Activated CD4-positive, alpha-beta T cell treated with anti-CD3 and anti-CD28 coated beads for 36 hours (primary cell): ENCODE results near the gene CFD. TPM values are rescaled to one million over a fixed set of nuclear protein-coding genes. Genes with fewer than 3 reads are reported as not detected.
A peak's percentile ranks its signal among the peaks of the same experiment; 100 is the strongest.

Experiments used
- ATAC-seq: fragments of 200-7000 bp; cut with Tn5 transposase; one replicate; pipeline ENCODE4 v1.10.0; 2021; ENCODE audit warnings: mild to moderate bottlenecking, moderate library complexity
- CTCF ChIA-PET: fragments of 350-600 bp; sonication (Branson Sonifier 250); formaldehyde crosslinking; loops from one replicate; lab custom pipeline; 2021; ENCODE audit warnings: antibody characterized with exemption; lab: Charles Lee
- POLR2A ChIA-PET: fragments of 350-600 bp; sonication (Branson Sonifier 250); formaldehyde crosslinking; loops from one replicate; lab custom pipeline; 2021; ENCODE audit warnings: antibody characterized with exemption, inconsistent platforms; lab: Charles Lee
- DNase-seq: peaks from one replicate; pipeline ENCODE4 v3.0.0-alpha.2; 2020
- H3K27ac Mint-ChIP-seq: one replicate; pipeline ENCODE4 v1.8.0; 2021; ENCODE audit warnings: mixed read lengths
- H3K27me3 Mint-ChIP-seq: one replicate; pipeline ENCODE4 v1.8.0; 2021; ENCODE audit warnings: mixed read lengths
- H3K36me3 Mint-ChIP-seq: one replicate; pipeline ENCODE4 v1.8.0; 2021; ENCODE audit warnings: low read depth, mixed read lengths
- H3K4me1 Mint-ChIP-seq: one replicate; pipeline ENCODE4 v1.8.0; 2021; ENCODE audit warnings: mixed read lengths
- H3K4me3 Mint-ChIP-seq: one replicate; pipeline ENCODE4 v1.8.0; 2021; ENCODE audit warnings: mild to moderate bottlenecking, moderate library complexity, mixed read lengths
- H3K9me3 Mint-ChIP-seq: one replicate; pipeline ENCODE4 v1.8.0; 2021; ENCODE audit warnings: low read depth, mixed read lengths
- intact Hi-C, 2 experiments: fragments of 100-400 bp; cut with DNase I in 1 of 2; cut with micrococcal nuclease in 1 of 2; formaldehyde crosslinking; loops; one replicate each; pipeline versions ENCODE4 v1.14.2 to v1.15.1; 2022 to 2024; cut with DNase I, micrococcal nuclease
- total RNA-seq, 2 experiments: library from RNA; stranded (reverse); gene quantifications; one replicate each; pipeline ENCODE4 v1.2.3, GENCODE V29; 2021

Gene CFD
- total RNA-seq, 2 experiments from 2014 or later = 0.79 to 1.5 TPM

DNA sequence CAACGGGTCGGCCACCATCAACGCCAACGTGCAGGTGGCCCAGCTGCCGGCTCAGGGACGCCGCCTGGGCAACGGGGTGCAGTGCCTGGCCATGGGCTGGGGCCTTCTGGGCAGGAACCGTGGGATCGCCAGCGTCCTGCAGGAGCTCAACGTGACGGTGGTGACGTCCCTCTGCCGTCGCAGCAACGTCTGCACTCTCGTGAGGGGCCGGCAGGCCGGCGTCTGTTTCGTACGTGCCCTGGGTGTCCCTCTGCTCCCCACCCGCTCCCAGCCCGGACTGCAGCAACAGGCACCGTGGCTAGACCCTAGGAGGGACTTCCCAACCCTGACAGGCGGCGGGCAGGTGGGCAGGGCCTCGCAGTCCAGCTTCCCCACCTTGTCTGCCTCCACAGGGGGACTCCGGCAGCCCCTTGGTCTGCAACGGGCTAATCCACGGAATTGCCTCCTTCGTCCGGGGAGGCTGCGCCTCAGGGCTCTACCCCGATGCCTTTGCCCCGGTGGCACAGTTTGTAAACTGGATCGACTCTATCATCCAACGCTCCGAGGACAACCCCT lies 3.8 kb upstream of the CFD start:
- H3K9me3 Mint-ChIP-seq = no peaks in the 10 kb centered on the region
- CTCF ChIA-PET = interaction anchor here (1.0 kb wide), 1 partner anchor 92 kb away, joined by 3 read pairs; no protein-coding TSS in a partner anchor
- H3K4me3 Mint-ChIP-seq = no peak overlapping the region
- DNase-seq (no peak), ATAC-seq (no peak)
- POLR2A ChIA-PET = no interaction called here
- H3K4me1 Mint-ChIP-seq = no peaks in the 10 kb centered on the region
- intact Hi-C loops = loop anchor here in 1 of 2 experiments (10.0 kb wide), 1 partner anchor 81 kb away; no protein-coding TSS in a partner anchor
- no peaks in the 10 kb centered on the region for H3K36me3 Mint-ChIP-seq
- peaks cover 10% of the 10 kb centered on the region for H3K27me3 Mint-ChIP-seq
- no peak overlapping the region for H3K27ac Mint-ChIP-seq

DNA sequence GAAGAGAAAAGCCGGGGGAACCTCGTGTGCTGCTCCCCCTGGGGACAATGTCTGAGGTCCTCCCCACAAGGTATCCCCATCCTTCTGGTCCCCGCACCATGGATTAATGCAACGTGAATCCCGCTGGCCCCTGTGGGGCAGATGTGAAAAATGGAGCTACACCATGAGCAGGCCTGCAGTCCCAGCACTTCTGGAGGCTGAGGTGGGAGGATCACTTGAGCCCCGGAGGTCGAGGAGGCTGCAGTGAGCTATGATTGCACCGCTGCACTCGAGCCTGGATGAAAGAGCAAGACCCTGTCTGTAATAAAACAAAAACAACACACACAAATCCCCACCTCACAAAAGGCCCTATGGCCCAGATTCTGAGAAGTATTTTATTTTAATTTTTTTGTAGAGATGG lies 1.2 kb upstream of the CFD start:
- H3K4me1 Mint-ChIP-seq = peaks cover 8% of the 10 kb centered on the region
- DNase-seq (no peak), ATAC-seq (no peak)
- H3K9me3 Mint-ChIP-seq = no peaks in the 10 kb centered on the region
- ChIA-PET CTCF (interaction anchor here (0.8 kb wide), 1 partner anchor 126 kb away, joined by 3 read pairs; the partner anchor contains the start of gene WDR18), POLR2A (interaction anchor here (0.7 kb wide), 1 partner anchor 20 kb away, joined by 5 read pairs; no protein-coding TSS in a partner anchor)
- peaks cover 13% of the 10 kb centered on the region for H3K27me3 Mint-ChIP-seq
- intact Hi-C loops = loop anchor here in 1 of 2 experiments (10.0 kb wide), 1 partner anchor 83 kb away; no protein-coding TSS in a partner anchor
- H3K4me3 Mint-ChIP-seq = no peak overlapping the region
- no peaks in the 10 kb centered on the region for H3K36me3 Mint-ChIP-seq
- H3K27ac Mint-ChIP-seq = no peak overlapping the region

DNA sequence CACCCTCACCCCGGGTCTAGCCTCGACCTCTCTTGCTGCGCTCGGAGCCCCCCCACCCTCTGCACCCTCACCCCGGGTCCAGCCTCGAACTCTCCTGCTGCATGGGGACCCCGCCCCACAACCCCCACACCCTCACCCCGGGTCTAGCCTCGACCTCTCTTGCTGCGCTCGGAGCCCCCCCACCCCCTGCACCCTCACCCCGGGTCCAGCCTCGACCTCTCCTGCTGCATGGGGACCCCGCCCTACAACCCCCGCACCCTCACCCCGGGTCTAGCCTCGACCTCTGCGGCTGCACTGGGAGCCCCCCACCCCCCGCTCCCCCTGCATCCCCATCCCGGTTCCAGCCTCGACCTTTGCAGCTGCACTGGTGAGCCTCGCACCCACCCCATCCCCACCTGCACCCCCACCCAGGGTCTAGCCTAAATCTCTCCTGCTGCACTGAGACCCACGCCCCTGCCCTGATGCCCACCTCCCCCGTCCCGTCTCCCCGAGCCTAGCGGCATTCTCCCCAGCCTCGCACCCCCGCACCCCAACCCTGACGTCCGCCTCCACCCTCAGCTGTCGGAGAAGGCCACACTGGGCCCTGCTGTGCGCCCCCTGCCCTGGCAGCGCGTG lies 1.8 kb downstream of the CFD start:
- Mint-ChIP-seq H3K4me3 (no peak overlapping the region), H3K27me3 (peaks cover 13% of the 10 kb centered on the region), H3K9me3 (no peaks in the 10 kb centered on the region), H3K36me3 (no peaks in the 10 kb centered on the region), H3K27ac (no peak overlapping the region), H3K4me1 (peaks cover 13% of the 10 kb centered on the region)
- intact Hi-C loops = no loop called here
- CTCF ChIA-PET = interaction anchor here (1.3 kb wide), 1 partner anchor 62 kb away, joined by 4 read pairs; no protein-coding TSS in a partner anchor
- POLR2A ChIA-PET = no interaction called here
- ATAC-seq (no peak), DNase-seq (no peak)

DNA sequence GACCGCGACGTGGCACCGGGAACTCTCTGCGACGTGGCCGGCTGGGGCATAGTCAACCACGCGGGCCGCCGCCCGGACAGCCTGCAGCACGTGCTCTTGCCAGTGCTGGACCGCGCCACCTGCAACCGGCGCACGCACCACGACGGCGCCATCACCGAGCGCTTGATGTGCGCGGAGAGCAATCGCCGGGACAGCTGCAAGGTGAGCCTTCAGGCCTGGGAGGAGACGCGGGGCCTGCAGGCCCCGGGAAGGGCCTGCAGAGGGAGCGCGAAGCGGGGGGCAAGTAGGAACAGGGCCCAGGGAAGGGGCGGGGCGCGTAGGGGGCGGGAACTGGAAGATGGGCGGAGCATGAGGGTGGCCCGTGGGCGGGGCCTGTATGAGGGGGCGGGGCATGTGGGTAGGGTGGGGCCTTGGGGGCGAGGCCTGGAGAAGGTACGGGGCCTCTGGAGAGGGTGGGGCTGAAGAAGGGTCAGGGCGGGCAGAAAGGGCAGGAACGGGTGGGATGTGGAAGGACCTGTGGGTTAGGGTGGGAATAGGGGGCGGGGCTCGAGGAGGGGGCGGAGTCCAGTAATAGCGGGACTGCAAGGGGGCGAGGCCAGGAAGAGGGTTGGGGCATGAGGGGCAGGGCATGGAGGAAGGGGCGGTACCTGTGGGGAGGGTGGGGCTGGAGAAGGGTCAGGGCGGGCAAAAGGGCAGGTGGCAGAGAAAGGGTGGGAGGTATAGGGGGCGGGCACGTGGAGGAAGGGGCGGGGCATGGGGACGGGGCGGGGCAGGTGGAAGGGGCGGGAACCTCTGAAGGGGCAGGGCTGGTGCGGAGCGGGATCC lies 2.5 kb downstream of the CFD start:
- DNase-seq = peak; percentile 87
- peak; percentile 61 for ATAC-seq
- CTCF ChIA-PET = interaction anchor here (2.1 kb wide), 1 partner anchor 121 kb away, joined by 21 read pairs; the partner anchor contains the start of gene WDR18
- POLR2A ChIA-PET = no interaction called here
- peak overlapping the region; percentile 40 for H3K4me3 Mint-ChIP-seq
- no peak overlapping the region for H3K27ac Mint-ChIP-seq
- no peaks in the 10 kb centered on the region for H3K9me3 Mint-ChIP-seq
- H3K27me3 Mint-ChIP-seq = peaks cover 13% of the 10 kb centered on the region
- intact Hi-C loops = loop anchor here (1.0 to 2.0 kb wide), 15 partner anchors 11 to 379 kb away; partner anchors contain the start of genes ATP5F1D (in 1 of the 2), MED16 (in 1 of the 2), POLRMT (in 1 of the 2) and PTBP1 (in 1 of the 2)
- H3K36me3 Mint-ChIP-seq = no peaks in the 10 kb centered on the region
- H3K4me1 Mint-ChIP-seq = peaks cover 13% of the 10 kb centered on the region

DNA sequence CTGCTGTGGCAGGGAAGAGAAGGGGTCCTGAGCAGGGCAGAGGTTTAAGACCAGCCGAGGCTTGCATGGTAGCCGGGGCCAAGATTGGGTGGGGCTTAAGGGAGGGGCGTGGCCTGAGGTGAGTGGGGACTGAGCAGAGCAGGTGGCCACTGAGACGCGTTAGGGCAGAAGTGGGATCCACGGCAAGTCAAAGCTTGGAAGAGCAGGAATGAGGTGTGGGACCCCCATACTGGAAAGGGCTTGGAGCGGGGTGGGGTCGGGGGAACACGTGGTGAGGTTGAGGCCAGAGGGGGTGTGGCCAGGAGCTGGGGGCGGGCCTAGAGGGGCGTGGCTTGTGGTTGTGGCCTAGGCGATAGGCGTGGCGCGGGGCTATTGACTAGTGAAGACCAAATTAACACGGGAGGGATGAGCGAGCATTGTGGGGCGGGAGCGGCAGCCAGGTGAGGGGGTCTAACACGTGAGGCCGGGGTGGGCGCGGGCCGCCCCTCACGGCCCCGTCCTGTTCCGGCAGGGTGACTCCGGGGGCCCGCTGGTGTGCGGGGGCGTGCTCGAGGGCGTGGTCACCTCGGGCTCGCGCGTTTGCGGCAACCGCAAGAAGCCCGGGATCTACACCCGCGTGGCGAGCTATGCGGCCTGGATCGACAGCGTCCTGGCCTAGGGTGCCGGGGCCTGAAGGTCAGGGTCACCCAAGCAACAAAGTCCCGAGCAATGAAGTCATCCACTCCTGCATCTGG lies 3.3 kb downstream of the CFD start:
- no peaks in the 10 kb centered on the region for H3K36me3 Mint-ChIP-seq
- peak; percentile 56 for ATAC-seq
- peaks cover 13% of the 10 kb centered on the region for H3K4me1 Mint-ChIP-seq
- CTCF ChIA-PET = interaction anchor here (0.9 to 2.1 kb wide), 8 partner anchors 30 to 180 kb away, joined by 4 to 21 read pairs (median 6); partner anchors contain the start of genes MED16, RNU6-9 and WDR18
- H3K4me3 Mint-ChIP-seq = peak overlapping the region; percentile 40
- POLR2A ChIA-PET = interaction anchor here (1.0 kb wide), 1 partner anchor 10 kb away, joined by 3 read pairs; no protein-coding TSS in a partner anchor
- H3K27me3 Mint-ChIP-seq = peaks cover 11% of the 10 kb centered on the region
- peak; percentile 90 for DNase-seq
- intact Hi-C loops = loop anchor here (1.0 to 2.0 kb wide), 15 partner anchors 11 to 378 kb away; partner anchors contain the start of genes ATP5F1D (in 1 of the 2), MED16 (in 1 of the 2), POLRMT (in 1 of the 2) and PTBP1 (in 1 of the 2)
- H3K9me3 Mint-ChIP-seq = no peaks in the 10 kb centered on the region
- H3K27ac Mint-ChIP-seq = no peak overlapping the region

DNA sequence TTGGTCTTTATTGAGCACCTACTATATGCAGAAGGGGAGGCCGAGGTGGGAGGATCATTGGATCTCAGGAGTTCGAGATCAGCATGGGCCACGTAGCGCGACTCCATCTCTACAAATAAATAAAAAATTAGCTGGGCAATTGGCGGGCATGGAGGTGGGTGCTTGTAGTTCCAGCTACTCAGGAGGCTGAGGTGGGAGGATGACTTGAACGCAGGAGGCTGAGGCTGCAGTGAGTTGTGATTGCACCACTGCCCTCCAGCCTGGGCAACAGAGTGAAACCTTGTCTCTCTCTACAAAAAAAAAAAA lies 3.8 kb downstream of the CFD start:
- Mint-ChIP-seq H3K27me3 (peaks cover 10% of the 10 kb centered on the region), H3K9me3 (no peaks in the 10 kb centered on the region), H3K4me1 (peaks cover 13% of the 10 kb centered on the region), H3K36me3 (no peaks in the 10 kb centered on the region), H3K4me3 (no peak overlapping the region), H3K27ac (no peak overlapping the region)
- ATAC-seq (no peak), DNase-seq (no peak)
- CTCF ChIA-PET = interaction anchor here (0.7 to 2.1 kb wide), 14 partner anchors 14 to 478 kb away, joined by 3 to 21 read pairs (median 5); partner anchors contain the start of genes MED16, RNU6-9 and WDR18
- intact Hi-C loops = loop anchor here (2.0 kb wide), 4 partner anchors 120 to 378 kb away; partner anchors contain the start of genes ATP5F1D (in 1 of the 2) and RNF126 (in 1 of the 2)
- POLR2A ChIA-PET = interaction anchor here (0.6 to 1.0 kb wide), 3 partner anchors 9 to 45 kb away, joined by 3 to 10 read pairs (median 4); no protein-coding TSS in a partner anchor

DNA sequence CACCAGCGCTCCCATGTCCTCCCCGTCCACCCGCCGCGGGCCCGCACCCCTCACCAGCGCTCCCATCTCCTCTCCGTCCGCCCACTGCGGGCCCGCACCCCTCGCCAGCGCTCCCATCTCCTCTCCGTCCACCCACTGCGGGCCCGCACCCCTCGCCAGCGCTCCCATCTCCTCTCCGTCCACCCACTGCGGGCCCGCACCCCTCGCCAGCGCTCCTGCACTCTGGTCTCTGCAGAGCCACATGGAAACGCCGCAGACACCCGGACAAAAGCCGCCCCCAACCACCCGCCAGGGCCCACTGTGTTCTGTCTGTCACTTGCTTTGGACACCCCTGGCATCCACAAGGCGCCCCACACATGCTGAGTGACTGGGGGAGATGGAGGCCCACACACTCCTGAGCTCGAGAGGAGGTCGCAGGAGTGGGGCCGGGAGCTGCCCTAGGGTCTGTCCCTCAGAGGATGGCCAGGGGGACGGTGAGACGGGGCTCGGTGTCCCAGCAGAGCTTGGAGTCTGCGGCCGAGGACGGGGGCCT lies 7.4 kb downstream of the CFD start:
- peaks cover 9% of the 10 kb centered on the region for H3K36me3 Mint-ChIP-seq
- no peaks in the 10 kb centered on the region for H3K9me3 Mint-ChIP-seq
- intact Hi-C loops = no loop called here
- ATAC-seq = no peak
- H3K27ac Mint-ChIP-seq = no peak overlapping the region
- H3K4me1 Mint-ChIP-seq = peaks cover 16% of the 10 kb centered on the region
- ChIA-PET POLR2A (no interaction called here), CTCF (no interaction called here)
- H3K27me3 Mint-ChIP-seq = peaks cover 3% of the 10 kb centered on the region
- no peak for DNase-seq
- H3K4me3 Mint-ChIP-seq = no peak overlapping the region

DNA sequence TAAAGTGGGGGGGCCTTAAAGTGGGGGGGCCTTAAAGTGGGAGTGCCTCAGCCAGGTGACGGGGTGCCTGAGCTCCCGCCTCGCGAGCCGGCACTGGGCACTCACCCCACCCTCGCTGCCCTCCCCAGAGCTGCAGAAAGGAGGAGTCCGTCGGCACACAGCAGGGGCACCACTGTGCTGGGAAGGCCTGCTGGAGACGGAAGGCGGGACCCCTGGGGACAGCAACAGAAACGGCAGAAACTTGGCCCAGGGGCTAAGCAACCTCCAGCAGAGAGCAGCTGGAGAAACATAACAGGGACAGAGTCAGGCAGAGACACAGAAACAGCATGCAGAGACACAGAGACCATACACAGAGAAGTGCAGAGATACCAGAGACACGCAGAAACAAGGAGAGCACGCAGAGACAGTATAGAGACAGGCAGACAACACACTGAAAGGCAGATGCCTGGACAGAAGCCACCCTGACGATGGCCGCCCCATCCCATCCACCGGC lies 7.9 kb downstream of the CFD start:
- DNase-seq = no peak
- Mint-ChIP-seq H3K9me3 (no peaks in the 10 kb centered on the region), H3K36me3 (peaks cover 9% of the 10 kb centered on the region), H3K27me3 (peaks cover 3% of the 10 kb centered on the region), H3K4me1 (peaks cover 21% of the 10 kb centered on the region), H3K27ac (no peak overlapping the region), H3K4me3 (no peak overlapping the region)
- no peak for ATAC-seq
- CTCF ChIA-PET = no interaction called here
- POLR2A ChIA-PET = no interaction called here
- intact Hi-C loops = no loop called here

DNA sequence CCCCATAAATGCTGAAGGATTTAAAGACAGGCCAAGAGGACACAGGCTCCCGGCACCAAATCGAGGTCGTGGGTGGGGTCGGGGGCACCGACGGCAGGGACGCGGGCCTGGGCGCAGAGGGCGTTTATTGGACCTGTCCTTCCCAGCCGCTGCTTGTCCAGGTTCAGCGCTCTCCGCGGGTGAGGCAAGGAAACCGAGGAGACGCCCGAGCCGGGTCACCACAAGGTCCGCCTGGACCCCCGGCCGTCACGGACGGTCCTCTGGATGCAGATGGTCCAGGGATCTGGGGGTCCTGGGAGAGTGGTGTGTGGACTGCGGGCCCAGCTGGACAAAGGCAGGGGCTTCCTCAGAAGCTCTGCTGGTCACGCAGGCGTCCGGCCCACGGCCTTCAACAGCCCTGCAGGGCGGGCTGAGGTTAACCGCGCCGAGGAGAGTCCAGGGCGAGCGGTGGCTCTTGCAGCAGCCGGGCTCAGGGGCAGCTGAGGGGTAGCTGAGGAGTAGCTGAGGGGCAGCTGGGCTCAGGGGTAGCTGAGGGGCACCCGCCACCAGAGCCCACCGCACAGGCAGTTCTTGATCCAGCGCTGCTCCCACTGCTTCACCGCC lies 8.5 kb downstream of the CFD start:
- Mint-ChIP-seq H3K27me3 (no peaks in the 10 kb centered on the region), H3K36me3 (peaks cover 9% of the 10 kb centered on the region), H3K27ac (no peak overlapping the region), H3K4me1 (peaks cover 20% of the 10 kb centered on the region), H3K4me3 (no peak overlapping the region), H3K9me3 (no peaks in the 10 kb centered on the region)
- POLR2A ChIA-PET = no interaction called here
- intact Hi-C loops = no loop called here
- no peak for DNase-seq
- CTCF ChIA-PET = no interaction called here
- ATAC-seq = no peak
